Measurements from ENCODE around the gene SLC7A1. TPM values are rescaled to one million over a fixed set of nuclear protein-coding genes. Genes with fewer than 3 reads are reported as not detected.

SLC7A1 gene
- total and polyA plus RNA-seq, 2 donors (not counting 3 experiments of a cell fraction or from before 2014, with no cell fraction given), result 21.0 to 79.3 TPM

DNA sequence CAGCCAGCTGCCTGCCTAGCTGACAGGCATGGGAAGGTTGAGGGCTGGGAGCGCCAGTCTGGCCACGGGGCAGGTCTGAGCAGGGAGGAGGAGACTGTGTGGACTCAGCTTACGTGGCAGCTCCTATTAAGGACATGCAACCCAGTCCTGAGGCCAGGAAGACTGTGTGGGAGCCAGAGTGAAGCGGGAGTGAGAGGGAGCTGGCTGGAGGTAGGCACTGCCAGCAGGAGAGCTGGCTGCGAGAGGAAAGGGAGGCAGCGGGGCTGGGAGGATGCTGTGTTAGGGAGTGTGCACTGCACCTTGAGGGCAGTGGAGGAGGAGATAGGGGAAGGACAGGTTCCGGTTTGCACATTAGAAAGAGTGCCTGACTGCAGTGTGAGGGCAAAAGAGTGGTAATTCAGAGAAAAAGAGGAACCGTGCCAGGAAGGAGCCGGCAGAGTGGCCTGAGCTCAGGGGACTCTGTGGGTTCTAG is 99.2 kb downstream of the SLC7A1 start:
- Histone ChIP-seq H3K9me1 (replicated peaks; ENCODE audit: control insufficient read depth, extremely low read depth, insufficient read depth, low read length) (no peaks in the 10 kb centered on the region), H4K20me1 (replicated peaks; ENCODE audit: control insufficient read depth, extremely low read depth, insufficient read depth, low read length) (no peaks in the 10 kb centered on the region), H3K79me2 (ENCODE audit: control insufficient read depth, insufficient read depth, low read length) (no peaks in the 10 kb centered on the region), H3K4me3 (replicated peaks in 1 of 3; ENCODE audit: insufficient read depth in 1 of 3, low read depth in 1 of 3, low read length in 3 of 3) (no peak overlapping the region), H3K27ac (ENCODE audit: insufficient read depth, low read depth, low read length) (no peak overlapping the region), H3K9ac (replicated peaks; ENCODE audit: extremely low read depth, insufficient read depth, low read length) (no peak overlapping the region), H3K27me3 (ENCODE audit: control insufficient read depth in 2 of 2, insufficient read depth in 2 of 2, low read length in 2 of 2) (peaks cover 3 to 8% of the 10 kb centered on the region in 2 experiments), H3K36me3 (ENCODE audit: control insufficient read depth in 2 of 2, extremely low read depth in 1 of 2, insufficient read depth in 2 of 2, low read length in 2 of 2) (no peaks in the 10 kb centered on the region), H2AFZ (ENCODE audit: low read depth, low read length) (no peak overlapping the region), H3K4me1 (ENCODE audit: control insufficient read depth, extremely low read depth, insufficient read depth, low read length) (no peaks in the 10 kb centered on the region), H3K9me3 (replicated peaks; ENCODE audit: control insufficient read depth, insufficient read depth, low read length) (no peaks in the 10 kb centered on the region), H3K4me2 (ENCODE audit: insufficient read depth, low read length) (no peak overlapping the region)
- DNase-seq (ENCODE audit: low read depth, low spot score) (no peak), FAIRE-seq (no peak)
- ChIA-PET POLR2A (no interaction called here), CTCF (interaction anchor here (1.0 to 4.4 kb wide), 6 partner anchors 12 to 219 kb away, joined by 3 to 26 read pairs (median 3); no protein-coding TSS in a partner anchor)
- no TSS peak for BruUV-seq (replicated peaks)
- TF ChIP-seq, protein P1, sequence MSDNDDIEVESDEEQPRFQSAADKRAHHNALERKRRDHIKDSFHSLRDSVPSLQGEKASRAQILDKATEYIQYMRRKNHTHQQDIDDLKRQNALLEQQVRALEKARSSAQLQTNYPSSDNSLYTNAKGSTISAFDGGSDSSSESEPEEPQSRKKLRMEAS (IDR thresholded peaks at IDR 0.05; ENCODE audit: insufficient read depth, insufficient read length), result no peak
- TF ChIP-seq CTCF (IDR thresholded peaks at IDR 0.05; ENCODE audit: extremely low read depth in 1 of 2, insufficient read depth in 1 of 2, low read depth in 1 of 2, low read length in 2 of 2) (no peak), GATA2 (IDR thresholded peaks at IDR 0.05; ENCODE audit: insufficient read depth, insufficient read length, low read depth, low read length) (no peak), POLR2A (IDR thresholded peaks at IDR 0.05; ENCODE audit: low read depth, low read length) (no peak), POLR2AphosphoS5 (IDR thresholded peaks at IDR 0.05; ENCODE audit: insufficient read depth, low read depth, low read length) (no peak), EZH2 (IDR thresholded peaks at IDR 0.05; ENCODE audit: borderline replicate concordance, low read depth, low read length, severe bottlenecking) (no peak), JUN (IDR thresholded peaks at IDR 0.05; ENCODE audit: borderline replicate concordance, insufficient read depth, insufficient read length, low read depth) (no peak), MYC (IDR thresholded peaks at IDR 0.05; ENCODE audit: low read depth, low read length) (no peak), FOS (IDR thresholded peaks at IDR 0.05; ENCODE audit: borderline replicate concordance, insufficient read depth, low read length) (no peak)
- dilution Hi-C loops (cut with MboI; ENCODE audit: extremely low pct_ligation_motif_present, low sequenced_read_pairs), result no loop called here
- intact Hi-C loops (cut with micrococcal nuclease), result no loop called here

All from endothelial cell of umbilical vein (primary cell).